ENCODE results near the gene DZIP1L.
"Not testable (repeated sequence)": the region's sequence is repeated elsewhere in the genome, so short reads cannot be mapped to it uniquely, and the experiment has no call there.

Gene DZIP1L

DNA sequence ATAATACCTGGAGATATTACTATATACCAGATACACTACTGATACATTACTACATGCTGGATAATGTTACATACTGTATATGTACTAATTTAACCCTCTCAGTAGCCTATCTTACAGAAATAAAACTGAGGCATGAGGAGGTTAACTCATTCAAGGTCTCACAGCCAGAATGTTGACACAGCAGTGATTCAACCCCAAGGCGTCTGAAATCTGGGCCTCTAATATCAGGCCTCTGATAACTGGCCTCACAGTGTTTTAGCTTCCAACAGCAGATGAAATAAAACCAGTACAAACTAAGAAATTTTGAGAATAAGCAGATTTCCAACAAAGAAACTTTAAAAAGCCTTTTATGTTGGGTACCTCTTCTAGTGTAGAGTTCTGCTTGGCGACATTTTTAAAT lies 23.4 kb downstream of the DZIP1L start:
- no peak for DNase-seq
- H3K9me3 ChIP-seq = no peaks in the 10 kb centered on the region
- no peak overlapping the region for H3K27ac ChIP-seq
- H3K4me3 ChIP-seq = no peak overlapping the region
- no peaks in the 10 kb centered on the region for H3K27me3 ChIP-seq
- TF ChIP-seq, protein P1, sequence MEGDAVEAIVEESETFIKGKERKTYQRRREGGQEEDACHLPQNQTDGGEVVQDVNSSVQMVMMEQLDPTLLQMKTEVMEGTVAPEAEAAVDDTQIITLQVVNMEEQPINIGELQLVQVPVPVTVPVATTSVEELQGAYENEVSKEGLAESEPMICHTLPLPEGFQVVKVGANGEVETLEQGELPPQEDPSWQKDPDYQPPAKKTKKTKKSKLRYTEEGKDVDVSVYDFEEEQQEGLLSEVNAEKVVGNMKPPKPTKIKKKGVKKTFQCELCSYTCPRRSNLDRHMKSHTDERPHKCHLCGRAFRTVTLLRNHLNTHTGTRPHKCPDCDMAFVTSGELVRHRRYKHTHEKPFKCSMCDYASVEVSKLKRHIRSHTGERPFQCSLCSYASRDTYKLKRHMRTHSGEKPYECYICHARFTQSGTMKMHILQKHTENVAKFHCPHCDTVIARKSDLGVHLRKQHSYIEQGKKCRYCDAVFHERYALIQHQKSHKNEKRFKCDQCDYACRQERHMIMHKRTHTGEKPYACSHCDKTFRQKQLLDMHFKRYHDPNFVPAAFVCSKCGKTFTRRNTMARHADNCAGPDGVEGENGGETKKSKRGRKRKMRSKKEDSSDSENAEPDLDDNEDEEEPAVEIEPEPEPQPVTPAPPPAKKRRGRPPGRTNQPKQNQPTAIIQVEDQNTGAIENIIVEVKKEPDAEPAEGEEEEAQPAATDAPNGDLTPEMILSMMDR (IDR thresholded peaks at IDR 0.05) = no peak
- intact Hi-C loops (cut with DNase I; ENCODE audit: low total_unique reads) = no loop called here
- H3K36me3 ChIP-seq = peaks cover 34 to 85% (median 49%) of the 10 kb centered on the region in 3 donors
- no peaks in the 10 kb centered on the region for H3K4me1 ChIP-seq

DNA sequence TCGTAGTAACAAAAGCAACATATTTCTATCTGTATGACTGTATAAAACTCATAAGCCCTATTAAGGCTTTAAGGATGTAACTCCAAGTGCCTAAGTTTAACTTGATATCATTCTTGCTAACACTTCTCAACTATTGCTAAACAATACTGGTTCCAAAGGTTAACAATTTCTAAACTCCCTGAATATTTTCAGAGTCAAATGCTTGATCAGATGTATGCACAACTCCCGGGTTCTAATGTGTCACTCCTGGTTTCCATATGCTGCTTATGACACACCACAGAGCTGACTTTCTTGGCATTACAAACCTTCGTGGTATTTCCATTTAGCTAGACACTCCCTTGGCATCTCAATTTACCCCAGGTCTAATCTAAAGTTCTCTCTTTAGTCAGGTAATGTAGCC lies 26.3 kb downstream of the DZIP1L start:
- H3K27ac ChIP-seq = no peak overlapping the region
- DNase-seq = no peak
- TF ChIP-seq, protein P1 (IDR thresholded peaks at IDR 0.05) = no peak
- H3K4me3 ChIP-seq = no peak overlapping the region
- peaks cover 40 to 87% (median 57%) of the 10 kb centered on the region in 3 donors for H3K36me3 ChIP-seq
- no peaks in the 10 kb centered on the region for H3K4me1 ChIP-seq
- intact Hi-C loops (cut with DNase I; ENCODE audit: low total_unique reads) = no loop called here
- H3K9me3 ChIP-seq = no peaks in the 10 kb centered on the region
- H3K27me3 ChIP-seq = no peaks in the 10 kb centered on the region

DNA sequence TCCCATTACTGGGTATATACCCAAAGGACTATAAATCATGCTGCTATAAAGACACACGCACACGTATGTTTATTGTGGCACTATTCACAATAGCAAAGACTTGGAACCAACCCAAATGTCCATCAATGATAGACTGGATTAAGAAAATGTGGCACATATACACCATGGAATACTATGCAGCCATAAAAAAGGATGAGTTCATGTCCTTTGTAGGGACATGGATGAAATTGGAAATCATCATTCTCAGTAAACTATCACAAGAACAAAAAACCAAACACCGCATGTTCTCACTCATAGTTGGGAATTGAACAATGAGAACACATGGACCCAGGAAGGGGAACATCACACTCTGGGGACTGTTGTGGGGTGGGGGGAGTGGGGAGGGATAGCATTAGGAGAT lies 29.7 kb downstream of the DZIP1L start:
- H3K27me3 ChIP-seq; H3K9me3 ChIP-seq; DNase-seq; H3K4me3 ChIP-seq; intact Hi-C loops (cut with DNase I; ENCODE audit: low total_unique reads); H3K4me1 ChIP-seq; H3K27ac ChIP-seq: not testable (repeated sequence)
- H3K36me3 ChIP-seq = peaks cover 57 to 87% (median 66%) of the 10 kb centered on the region in 3 donors

DNA sequence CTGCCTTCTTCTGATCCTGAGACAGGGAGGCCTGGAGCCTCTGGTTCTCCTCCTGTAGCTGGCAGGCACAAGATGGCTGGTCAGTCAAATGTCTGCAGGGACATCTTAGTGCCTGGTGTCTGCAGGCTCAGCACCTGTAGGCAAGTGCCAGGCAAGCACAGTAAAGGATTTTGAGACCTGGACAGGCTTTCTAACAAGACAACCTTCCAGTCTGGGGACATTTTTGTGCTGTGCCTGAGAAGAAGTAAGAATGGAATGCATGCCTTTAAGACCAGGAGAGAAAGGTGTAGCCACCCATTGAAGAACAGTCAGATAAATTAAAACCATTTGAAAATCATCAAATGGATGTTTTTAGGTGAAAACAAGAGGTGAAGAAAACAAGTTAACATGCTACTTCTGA lies 31.2 kb downstream of the DZIP1L start:
- TF ChIP-seq, protein P1 (IDR thresholded peaks at IDR 0.05) = no peak
- Histone ChIP-seq H3K27me3 (no peaks in the 10 kb centered on the region), H3K27ac (no peak overlapping the region), H3K4me3 (no peak overlapping the region), H3K4me1 (no peaks in the 10 kb centered on the region), H3K9me3 (no peaks in the 10 kb centered on the region), H3K36me3 (peaks cover 63 to 89% (median 77%) of the 10 kb centered on the region in 3 donors)
- no peak for DNase-seq
- intact Hi-C loops (cut with DNase I; ENCODE audit: low total_unique reads) = no loop called here

DNA sequence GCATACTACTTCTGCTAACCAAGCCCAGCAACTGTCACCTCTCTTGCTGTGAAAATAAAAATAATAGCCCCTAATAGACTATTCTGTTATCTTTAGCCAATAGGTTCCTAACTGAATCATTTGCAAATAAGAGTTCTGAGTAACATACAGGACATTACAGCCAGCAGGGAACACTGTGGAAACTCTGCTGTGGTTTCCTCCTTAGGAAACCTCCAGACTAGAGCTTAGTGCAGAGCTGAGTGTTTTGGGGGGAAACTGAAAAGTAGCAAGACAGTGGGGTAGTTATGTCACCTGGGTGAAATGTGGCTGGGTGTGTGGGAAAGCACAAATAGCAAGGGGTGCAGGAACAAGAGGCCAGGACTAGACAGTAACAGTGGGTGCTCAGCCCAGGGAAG lies 32.4 kb downstream of the DZIP1L start:
- H3K9me3 ChIP-seq = no peaks in the 10 kb centered on the region
- H3K4me3 ChIP-seq = no peak overlapping the region
- DNase-seq = no peak
- no peaks in the 10 kb centered on the region for H3K27me3 ChIP-seq
- intact Hi-C loops (cut with DNase I; ENCODE audit: low total_unique reads) = no loop called here
- peaks cover 59 to 91% (median 75%) of the 10 kb centered on the region in 3 donors for H3K36me3 ChIP-seq
- peak overlapping the region in 1 of 2 donors; percentile 3 for H3K27ac ChIP-seq
- TF ChIP-seq, protein P1 (IDR thresholded peaks at IDR 0.05) = no peak
- H3K4me1 ChIP-seq = no peaks in the 10 kb centered on the region

DNA sequence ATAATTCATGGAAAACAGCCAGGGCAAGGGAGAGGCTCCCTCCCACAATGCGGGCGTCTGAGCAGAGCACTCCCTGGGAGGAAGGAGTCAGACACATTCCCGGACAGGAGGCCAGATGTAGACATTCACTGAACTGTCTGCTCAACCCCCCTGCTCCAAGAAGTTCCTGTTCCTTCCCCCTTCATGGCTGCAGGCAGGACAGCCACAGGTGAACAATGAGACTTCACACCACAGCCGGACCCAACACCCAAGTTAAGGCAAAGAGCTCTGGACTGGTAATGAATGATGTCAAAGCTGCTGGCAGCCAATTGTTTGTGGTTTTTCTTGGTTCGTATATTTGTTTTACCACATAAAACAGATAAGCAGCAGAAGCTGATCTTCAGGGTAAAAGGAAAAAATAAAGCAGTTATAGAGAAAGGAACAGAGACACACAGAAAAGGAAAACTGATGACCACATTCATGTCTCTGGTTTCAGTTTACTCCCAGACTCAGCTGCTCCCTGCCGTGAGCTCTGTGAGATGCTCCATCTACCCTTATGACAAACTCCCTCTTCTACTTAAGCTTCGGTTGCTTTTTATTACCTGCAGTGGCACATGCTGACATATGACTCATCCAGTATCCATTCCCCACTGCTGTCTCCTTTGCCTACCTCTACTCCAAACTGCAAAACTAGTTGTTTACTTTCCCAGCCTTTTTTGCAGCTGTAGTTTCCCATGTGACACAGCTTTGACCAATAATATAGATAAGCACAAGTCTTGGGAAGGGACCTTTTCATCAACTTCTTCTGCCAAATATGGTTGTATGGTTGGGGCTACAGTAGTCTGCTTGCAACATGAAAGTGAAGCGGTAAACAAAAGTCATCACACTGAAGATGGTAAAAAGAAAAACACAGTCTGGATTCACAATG lies 33.1 kb downstream of the DZIP1L start:
- H3K9me3 ChIP-seq = no peaks in the 10 kb centered on the region
- TF ChIP-seq, protein P1 (IDR thresholded peaks at IDR 0.05) = no peak
- no peak overlapping the region for H3K4me3 ChIP-seq
- no peaks in the 10 kb centered on the region for H3K27me3 ChIP-seq
- intact Hi-C loops (cut with DNase I; ENCODE audit: low total_unique reads) = no loop called here
- no peaks in the 10 kb centered on the region for H3K4me1 ChIP-seq
- no peak for DNase-seq
- peak overlapping the region in 1 of 2 donors; percentile 3 for H3K27ac ChIP-seq
- H3K36me3 ChIP-seq = peaks cover 58 to 90% (median 76%) of the 10 kb centered on the region in 3 donors

Data from tibial artery (tissue), 4 donors.